GM21526 (cell line): ENCODE data around the gene IDS.
"Not testable (repeated sequence)": the region's sequence is repeated elsewhere in the genome, so short reads cannot be mapped to it uniquely, and the experiment has no call there.

Source experiments
- ATAC-seq: cut with Tn5 transposase; IDR thresholded peaks from one replicate; pipeline ENCODE4 v1.9.1; 2021; ENCODE audit warnings: moderate library complexity; ENCODE audit not compliant: unreplicated experiment, low FRiP score

IDS gene

DNA sequence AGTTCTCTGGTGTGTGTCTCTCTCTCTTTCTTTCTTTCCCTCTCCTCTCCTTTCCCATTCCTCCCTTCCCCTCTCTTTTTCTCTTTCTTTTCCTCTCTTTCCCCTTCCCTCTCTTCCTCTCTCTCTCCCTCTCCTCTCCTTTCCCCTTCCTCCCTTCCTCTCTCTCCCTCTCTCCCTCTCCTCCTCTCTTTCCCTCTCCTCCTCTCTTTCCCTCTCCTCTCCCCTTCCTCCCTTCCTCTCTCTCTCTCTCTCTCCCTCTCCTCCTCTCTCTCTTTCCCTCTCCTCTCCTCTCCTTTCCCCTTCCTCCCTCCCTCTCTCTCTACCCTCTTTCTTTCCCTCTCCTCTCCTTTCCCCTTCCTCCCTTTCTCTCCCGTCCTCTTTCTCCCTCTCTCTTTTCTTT, 23.3 kb upstream of the IDS start:
- no peak for ATAC-seq

DNA sequence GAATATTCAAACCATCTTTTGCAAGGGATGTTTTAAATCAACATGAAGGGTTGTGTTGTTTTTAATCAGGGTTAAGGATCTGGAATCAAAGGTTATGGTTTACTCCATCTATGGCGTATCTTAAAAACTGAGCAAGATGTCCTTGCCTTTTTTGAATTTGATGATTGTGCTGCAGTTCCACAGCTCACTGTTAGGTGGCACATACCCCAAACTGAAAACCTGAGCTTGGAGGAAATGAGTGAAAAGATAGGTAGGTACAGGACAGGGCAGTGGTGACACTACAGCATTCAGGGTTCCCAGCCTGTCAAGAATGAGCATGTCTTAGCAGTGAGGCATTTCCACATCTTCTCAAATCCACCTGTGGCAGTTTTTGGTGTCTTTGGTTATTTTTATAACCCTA, 22.6 kb upstream of the IDS start:
- ATAC-seq = no peak

- ATAC-seq = not testable (repeated sequence)
Observed at GRCh38 chrX:149526318-149527033, 21.4 kb upstream of the IDS start.

DNA sequence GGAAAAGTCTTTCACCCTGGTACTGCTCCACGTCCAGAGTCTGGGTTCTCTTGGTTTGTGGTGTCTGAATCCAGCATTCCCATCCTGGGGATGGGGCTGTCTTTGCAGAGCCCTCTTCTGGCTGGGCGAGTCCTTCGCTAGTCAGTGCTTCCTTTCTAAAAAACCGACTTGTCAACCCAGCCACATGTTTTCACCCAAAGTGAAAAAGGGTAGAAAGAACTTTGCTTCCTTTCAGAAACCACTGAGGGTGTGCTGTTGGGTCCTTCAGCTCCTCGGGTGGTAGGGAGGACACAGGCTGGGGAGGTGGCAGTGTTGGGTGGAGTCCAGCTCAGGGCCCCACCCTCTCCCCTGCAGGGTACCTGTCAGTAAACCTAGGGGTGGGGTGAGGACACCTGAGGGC, 20.8 kb upstream of the IDS start:
- peak; percentile 47 for ATAC-seq

GRCh38 chrX:149525389-149525788, 20.3 kb upstream of the IDS start:
- peak; percentile 94 for ATAC-seq

GRCh38 chrX:149522916-149523315, 17.8 kb upstream of the IDS start:
- no peak for ATAC-seq

DNA sequence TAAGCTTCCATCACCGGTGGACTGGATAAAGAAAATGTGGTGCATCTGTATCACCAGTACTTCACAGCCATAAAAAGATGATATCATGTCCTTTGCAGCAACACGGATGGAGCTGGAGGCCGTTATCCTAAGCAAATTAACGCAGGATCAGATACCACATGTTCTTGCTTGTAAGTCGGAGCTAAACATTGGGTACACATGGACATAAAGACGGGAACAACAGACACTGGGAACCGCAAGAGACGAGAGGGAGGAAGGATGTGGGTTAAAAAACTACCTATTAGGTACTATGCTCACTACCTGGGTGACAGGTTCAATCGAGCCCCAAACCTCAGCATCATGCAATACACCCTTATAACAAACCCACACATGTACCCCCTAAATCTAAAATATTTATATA, 16.3 kb upstream of the IDS start:
- no peak for ATAC-seq

DNA sequence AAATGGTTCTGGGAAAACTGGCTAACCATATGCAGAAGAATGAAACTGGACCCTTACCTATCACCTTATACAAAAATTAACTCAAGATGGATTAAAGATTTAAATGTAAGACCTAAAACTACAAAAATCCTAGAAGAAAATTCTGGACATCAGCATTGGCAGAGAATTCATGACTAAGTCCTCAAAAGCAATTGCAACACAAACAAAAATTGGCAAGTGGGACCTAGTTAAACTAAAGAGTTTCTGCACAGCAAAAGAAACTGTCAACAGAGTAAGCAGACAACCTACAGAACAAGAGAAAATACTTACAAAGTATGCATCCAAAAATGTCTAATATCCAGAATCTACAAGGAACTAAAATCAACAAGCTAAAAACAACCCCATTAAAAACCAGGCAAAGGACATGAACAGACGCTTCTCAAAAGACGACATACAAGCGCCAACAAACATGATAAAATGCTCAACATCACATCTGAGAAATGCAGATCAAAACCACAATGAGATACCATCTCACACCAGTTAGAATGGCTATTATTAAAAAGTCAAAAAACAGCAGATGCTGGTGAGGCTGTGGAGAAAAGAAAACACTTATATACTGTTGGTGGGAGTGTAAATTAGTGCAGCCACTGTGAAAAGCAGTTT, 15.7 kb upstream of the IDS start:
- ATAC-seq = not testable (repeated sequence)

GRCh38 chrX:149518236-149518635, 13.1 kb upstream of the IDS start:
- ATAC-seq = no peak

GRCh38 chrX:149517308-149517707, 12.2 kb upstream of the IDS start:
- no peak for ATAC-seq

DNA sequence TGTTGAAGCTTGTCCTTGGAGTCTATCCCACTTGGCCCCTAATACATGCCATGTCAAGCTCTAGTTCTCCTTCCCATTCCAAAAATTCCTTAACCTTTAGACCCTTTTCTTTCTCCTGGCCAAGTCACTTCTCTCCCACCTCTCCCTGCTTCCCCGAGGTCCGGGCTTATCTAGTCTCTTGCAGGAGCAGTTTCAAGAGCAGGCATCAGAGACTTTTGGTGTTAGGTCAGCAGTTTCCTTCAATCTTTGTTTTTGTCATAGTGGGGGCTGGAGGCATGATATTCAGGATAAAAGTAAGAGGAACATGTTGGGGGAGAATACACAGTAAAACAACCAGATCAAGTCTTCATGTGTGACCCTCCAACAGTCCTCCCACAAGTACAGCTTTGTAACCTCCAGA, 11.5 kb upstream of the IDS start:
- ATAC-seq = no peak

DNA sequence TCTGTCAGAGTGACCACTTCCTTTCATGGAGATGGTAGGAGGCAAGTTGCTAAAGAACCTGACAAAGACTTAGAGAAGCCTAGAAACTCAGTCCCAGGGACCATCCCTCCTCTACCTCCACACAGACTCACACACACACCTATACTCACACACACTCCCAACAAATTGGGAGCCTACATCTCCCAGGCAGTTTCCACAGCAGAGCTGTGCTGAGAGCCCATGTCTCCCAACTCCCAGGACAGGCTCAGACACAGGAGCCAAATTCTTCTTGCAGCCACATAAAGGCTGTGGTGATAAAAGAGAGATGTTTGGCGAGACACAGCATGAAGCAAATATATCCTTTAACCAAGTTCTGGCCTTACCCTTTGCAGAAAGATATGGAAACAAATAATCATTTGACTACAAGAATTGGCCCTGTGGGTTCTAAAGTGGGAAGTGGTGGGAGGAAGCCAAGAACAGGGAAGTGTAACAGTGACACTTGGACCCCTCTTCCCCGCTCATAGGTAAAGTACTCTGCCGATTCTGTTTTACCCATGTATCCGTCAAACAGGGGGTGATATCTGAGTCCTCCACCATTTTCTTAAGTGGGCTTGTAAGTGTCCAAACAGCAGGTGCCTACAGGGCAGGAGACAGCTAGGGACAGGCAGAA, 11.0 kb upstream of the IDS start:
- no peak for ATAC-seq

- no peak for ATAC-seq
Observed at GRCh38 chrX:149513825-149514428, 8.8 kb upstream of the IDS start.

- peak; percentile 80 for ATAC-seq
Observed at GRCh38 chrX:149512225-149512885, 7.2 kb upstream of the IDS start.

DNA sequence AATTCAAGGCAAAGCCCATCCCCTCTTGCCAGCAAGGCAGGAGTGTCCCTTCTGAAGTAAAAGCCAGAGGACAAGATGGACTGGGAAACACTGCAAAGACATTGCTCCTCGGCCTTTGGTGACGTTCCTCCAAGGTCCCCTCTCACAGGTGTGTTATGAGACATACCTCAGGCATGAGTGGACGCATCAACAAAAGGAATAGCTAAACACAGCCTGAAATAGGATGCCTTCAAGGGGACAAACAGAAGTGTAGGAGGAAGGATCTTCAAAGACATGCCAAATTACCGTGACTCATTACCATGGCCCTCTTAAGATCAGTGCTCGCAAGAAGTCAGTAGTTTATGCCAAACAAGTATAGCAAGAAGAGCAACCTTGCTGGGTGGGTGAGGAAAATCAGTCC, 6.0 kb upstream of the IDS start:
- no peak for ATAC-seq

DNA sequence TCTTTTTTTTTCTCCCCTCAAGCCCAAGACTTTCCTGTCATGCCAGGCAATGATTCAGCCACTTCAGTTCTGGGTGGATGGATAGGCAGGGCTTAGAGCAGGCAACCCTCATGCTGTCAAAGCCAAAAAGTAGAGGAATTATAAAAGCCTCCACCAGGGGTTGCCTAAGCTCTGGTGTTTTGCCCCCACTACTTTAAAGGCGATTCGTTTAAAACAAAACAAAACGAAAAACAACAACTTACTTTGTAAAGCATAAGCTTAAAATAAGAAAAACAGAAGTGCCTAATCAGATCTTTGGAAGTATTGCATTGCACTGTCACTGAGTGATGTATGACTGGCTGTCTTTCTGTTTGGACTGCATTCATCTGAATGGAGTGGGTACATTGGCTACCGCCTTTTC, 5.3 kb upstream of the IDS start:
- ATAC-seq = no peak

- ATAC-seq = no peak
Observed at GRCh38 chrX:149508467-149508866, 3.4 kb upstream of the IDS start.

GRCh38 chrX:149506349-149506748, 1.2 kb upstream of the IDS start:
- ATAC-seq = no peak

DNA sequence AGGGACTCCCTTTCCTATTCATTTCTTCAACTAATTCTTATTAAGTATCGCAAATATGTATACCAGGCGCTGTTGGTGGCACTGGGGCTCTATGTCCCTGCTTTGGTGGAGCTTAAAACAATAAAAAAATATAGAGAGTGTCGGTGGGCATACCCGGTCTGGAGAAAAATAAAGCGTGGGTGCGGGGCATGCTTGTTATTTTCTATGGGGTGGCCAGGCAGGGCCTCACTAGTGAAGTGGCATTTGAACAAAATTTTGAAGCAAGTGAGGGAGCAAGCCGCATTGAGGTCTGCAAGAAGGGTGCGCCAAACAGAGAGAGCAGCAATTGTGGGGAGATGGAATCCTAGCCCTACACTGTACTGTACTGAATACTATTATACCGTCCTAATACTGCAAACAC, 565 bp upstream of the IDS start:
- no peak for ATAC-seq

DNA sequence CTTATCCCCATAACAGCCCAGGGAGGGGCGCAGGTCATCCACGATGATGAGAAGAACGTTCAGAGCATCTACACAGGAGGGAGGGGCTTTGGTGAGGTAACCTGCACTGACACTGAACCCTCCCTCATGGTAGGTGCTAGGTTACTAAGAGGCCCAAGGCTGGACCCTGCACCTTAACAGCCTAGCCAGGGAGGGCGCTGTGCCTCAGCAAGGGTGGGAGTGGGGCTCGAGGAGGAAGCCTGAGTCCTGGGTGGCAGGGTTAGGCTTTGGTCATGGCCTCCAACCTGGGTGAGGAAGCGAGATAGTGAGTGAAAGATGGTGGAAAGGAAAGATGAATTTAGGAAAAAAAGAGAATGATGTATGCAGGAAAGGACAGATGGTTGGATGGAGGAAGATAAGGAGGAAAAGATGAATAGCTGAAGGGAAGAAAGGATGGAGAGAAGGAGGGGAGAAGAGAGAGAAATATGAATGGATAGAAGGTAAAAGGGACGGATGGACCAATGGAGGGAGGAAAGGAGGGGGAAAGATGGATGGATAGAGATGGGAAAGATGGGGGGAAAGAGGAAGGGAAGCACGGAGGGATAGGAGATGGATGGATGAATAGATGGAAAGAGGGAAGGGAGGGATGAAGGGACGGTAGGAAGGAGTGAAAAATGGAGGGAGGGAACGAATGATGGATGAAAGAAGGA, 736 bp downstream of the IDS start:
- peak; percentile 35 for ATAC-seq
